ENCODE results near the gene MOXD1. TPM values are rescaled to one million over a fixed set of nuclear protein-coding genes. Genes with fewer than 3 reads are reported as not detected.
"Not testable (repeated sequence)": the region's sequence is repeated elsewhere in the genome, so short reads cannot be mapped to it uniquely, and the experiment has no call there.

Gene MOXD1
- total and polyA plus RNA-seq, 7 experiments from 2014 or later, result not detected

- Mint-ChIP-seq H3K9me3 (peaks cover 4 to 47% (median 9%) of the 10 kb centered on the region in 11 donors), H3K36me3 (peaks cover 0 to 10% (median 0%) of the 10 kb centered on the region in 5 donors), H3K4me3 (no peak overlapping the region), H3K27ac (no peak overlapping the region), H3K27me3 (peaks cover 0 to 18% (median 8%) of the 10 kb centered on the region in 5 donors), H3K4me1 (no peaks in the 10 kb centered on the region)
- ATAC-seq (no peak), DNase-seq (no peak)
- intact Hi-C loops (cut with micrococcal nuclease), result no loop called here
- ChIA-PET CTCF (no interaction called here), POLR2A (no interaction called here)
- Histone ChIP-seq H3K36me3 (ENCODE audit: control insufficient read depth in 2 of 3, insufficient read depth in 3 of 3, low read length in 3 of 3) (no peaks in the 10 kb centered on the region), H3K4me1 (ENCODE audit: control insufficient read depth in 2 of 2, insufficient read depth in 2 of 2, low read length in 2 of 2) (no peaks in the 10 kb centered on the region), H3K27ac (ENCODE audit: low read depth, low read length) (no peak overlapping the region), H3K27me3 (ENCODE audit: control insufficient read depth in 2 of 2, insufficient read depth in 2 of 2, low read length in 2 of 2) (no peaks in the 10 kb centered on the region), H3K4me3 (ENCODE audit: low read length) (no peak overlapping the region), H3K9me3 (ENCODE audit: control insufficient read depth in 2 of 3, low read length in 3 of 3) (no peaks in the 10 kb centered on the region)
Measured at GRCh38 chr6:132314432-132314831, 86.8 kb downstream of the MOXD1 start.

GRCh38 chr6:132310921-132311320 lies 90.4 kb downstream of the MOXD1 start:
- Mint-ChIP-seq H3K27me3 (peaks cover 11 to 38% (median 24%) of the 10 kb centered on the region in 5 donors), H3K27ac (no peak overlapping the region), H3K36me3 (peaks cover 0 to 3% (median 0%) of the 10 kb centered on the region in 5 donors), H3K4me3 (no peak overlapping the region), H3K9me3 (peaks cover 5 to 53% (median 16%) of the 10 kb centered on the region in 11 donors), H3K4me1 (no peaks in the 10 kb centered on the region)
- intact Hi-C loops (cut with micrococcal nuclease), result no loop called here
- H3K27me3 ChIP-seq (ENCODE audit: control insufficient read depth in 2 of 2, insufficient read depth in 2 of 2, low read length in 2 of 2), result no peaks in the 10 kb centered on the region
- no peaks in the 10 kb centered on the region for H3K36me3 ChIP-seq (ENCODE audit: control insufficient read depth in 2 of 3, insufficient read depth in 3 of 3, low read length in 3 of 3)
- CTCF ChIA-PET, result no interaction called here
- H3K27ac ChIP-seq (ENCODE audit: low read depth, low read length), result no peak overlapping the region
- DNase-seq (no peak), ATAC-seq (no peak)
- POLR2A ChIA-PET, result no interaction called here
- H3K4me3 ChIP-seq (ENCODE audit: low read length), result no peak overlapping the region
- no peaks in the 10 kb centered on the region for H3K4me1 ChIP-seq (ENCODE audit: control insufficient read depth in 2 of 2, insufficient read depth in 2 of 2, low read length in 2 of 2)
- no peaks in the 10 kb centered on the region for H3K9me3 ChIP-seq (ENCODE audit: control insufficient read depth in 2 of 3, low read length in 3 of 3)

GRCh38 chr6:132310151-132310550 lies 91.1 kb downstream of the MOXD1 start:
- H3K36me3 ChIP-seq (ENCODE audit: control insufficient read depth in 2 of 3, insufficient read depth in 3 of 3, low read length in 3 of 3); H3K4me3 ChIP-seq (ENCODE audit: low read length); DNase-seq; H3K27ac ChIP-seq (ENCODE audit: low read depth, low read length); H3K4me3 Mint-ChIP-seq; intact Hi-C loops (cut with micrococcal nuclease); H3K27ac Mint-ChIP-seq; CTCF ChIA-PET; H3K9me3 ChIP-seq (ENCODE audit: control insufficient read depth in 2 of 3, low read length in 3 of 3); H3K36me3 Mint-ChIP-seq; H3K27me3 ChIP-seq (ENCODE audit: control insufficient read depth in 2 of 2, insufficient read depth in 2 of 2, low read length in 2 of 2); H3K4me1 Mint-ChIP-seq; ATAC-seq; POLR2A ChIA-PET; H3K4me1 ChIP-seq (ENCODE audit: control insufficient read depth in 2 of 2, insufficient read depth in 2 of 2, low read length in 2 of 2): not testable (repeated sequence)
- H3K9me3 Mint-ChIP-seq, result peaks cover 5 to 52% (median 18%) of the 10 kb centered on the region in 11 donors
- H3K27me3 Mint-ChIP-seq, result peaks cover 11 to 40% (median 25%) of the 10 kb centered on the region in 5 donors

- Mint-ChIP-seq H3K27me3 (peaks cover 5 to 32% (median 28%) of the 10 kb centered on the region in 5 donors), H3K4me1 (no peaks in the 10 kb centered on the region), H3K4me3 (no peak overlapping the region), H3K27ac (no peak overlapping the region), H3K36me3 (peaks cover 0 to 3% (median 0%) of the 10 kb centered on the region in 5 donors), H3K9me3 (peaks cover 2 to 43% (median 18%) of the 10 kb centered on the region in 11 donors)
- Histone ChIP-seq H3K4me3 (ENCODE audit: low read length) (no peak overlapping the region), H3K27ac (ENCODE audit: low read depth, low read length) (no peak overlapping the region), H3K4me1 (ENCODE audit: control insufficient read depth in 2 of 2, insufficient read depth in 2 of 2, low read length in 2 of 2) (no peaks in the 10 kb centered on the region), H3K36me3 (ENCODE audit: control insufficient read depth in 2 of 3, insufficient read depth in 3 of 3, low read length in 3 of 3) (no peaks in the 10 kb centered on the region), H3K9me3 (ENCODE audit: control insufficient read depth in 2 of 3, low read length in 3 of 3) (no peaks in the 10 kb centered on the region), H3K27me3 (ENCODE audit: control insufficient read depth in 2 of 2, insufficient read depth in 2 of 2, low read length in 2 of 2) (no peaks in the 10 kb centered on the region)
- ChIA-PET CTCF (no interaction called here), POLR2A (no interaction called here)
- no peak for ATAC-seq
- no peak for DNase-seq
- intact Hi-C loops (cut with micrococcal nuclease), result no loop called here
Measured at GRCh38 chr6:132304891-132305305, 96.4 kb downstream of the MOXD1 start.

- DNase-seq, result peak in 1 of 9 donors; percentile 11
- Mint-ChIP-seq H3K27ac (no peak overlapping the region), H3K4me1 (peaks cover 0 to 1% (median 0%) of the 10 kb centered on the region in 7 donors), H3K27me3 (peaks cover 13 to 23% (median 19%) of the 10 kb centered on the region in 5 donors), H3K36me3 (no peaks in the 10 kb centered on the region), H3K9me3 (peaks cover 0 to 2% (median 0%) of the 10 kb centered on the region in 11 donors), H3K4me3 (no peak overlapping the region)
- H3K9me3 ChIP-seq (ENCODE audit: control insufficient read depth in 2 of 3, low read length in 3 of 3), result no peaks in the 10 kb centered on the region
- CTCF ChIA-PET, result interaction anchor here (2.1 to 4.9 kb wide), 2 partner anchors 21 to 184 kb away, joined by 7 to 40 read pairs; no protein-coding TSS in a partner anchor
- POLR2A ChIA-PET, result no interaction called here
- H3K27ac ChIP-seq (ENCODE audit: low read depth, low read length), result no peak overlapping the region
- no peaks in the 10 kb centered on the region for H3K4me1 ChIP-seq (ENCODE audit: control insufficient read depth in 2 of 2, insufficient read depth in 2 of 2, low read length in 2 of 2)
- no peaks in the 10 kb centered on the region for H3K27me3 ChIP-seq (ENCODE audit: control insufficient read depth in 2 of 2, insufficient read depth in 2 of 2, low read length in 2 of 2)
- intact Hi-C loops (cut with micrococcal nuclease), result loop anchor here (1.0 to 2.0 kb wide), 2 partner anchors 92 to 184 kb away; no protein-coding TSS in a partner anchor
- ATAC-seq, result no peak
- H3K36me3 ChIP-seq (ENCODE audit: control insufficient read depth in 2 of 3, insufficient read depth in 3 of 3, low read length in 3 of 3), result no peaks in the 10 kb centered on the region
- no peak overlapping the region for H3K4me3 ChIP-seq (ENCODE audit: low read length)
Measured at GRCh38 chr6:132300323-132300949, 100.8 kb downstream of the MOXD1 start.

GRCh38 chr6:132298344-132298949 lies 102.8 kb downstream of the MOXD1 start:
- H3K36me3 ChIP-seq (ENCODE audit: control insufficient read depth in 2 of 3, insufficient read depth in 3 of 3, low read length in 3 of 3), result no peaks in the 10 kb centered on the region
- H3K4me3 ChIP-seq (ENCODE audit: low read length), result no peak overlapping the region
- H3K9me3 Mint-ChIP-seq, result no peaks in the 10 kb centered on the region
- H3K9me3 ChIP-seq (ENCODE audit: control insufficient read depth in 2 of 3, low read length in 3 of 3), result no peaks in the 10 kb centered on the region
- peak; percentile 51 for ATAC-seq
- no peak overlapping the region for H3K4me3 Mint-ChIP-seq
- no peak overlapping the region for H3K27ac ChIP-seq (ENCODE audit: low read depth, low read length)
- intact Hi-C loops (cut with micrococcal nuclease), result loop anchor here (1.0 kb wide), 1 partner anchor 19 kb away; no protein-coding TSS in a partner anchor
- H3K4me1 ChIP-seq (ENCODE audit: control insufficient read depth in 2 of 2, insufficient read depth in 2 of 2, low read length in 2 of 2), result no peaks in the 10 kb centered on the region
- H3K36me3 Mint-ChIP-seq, result no peaks in the 10 kb centered on the region
- H3K27me3 ChIP-seq (ENCODE audit: control insufficient read depth in 2 of 2, insufficient read depth in 2 of 2, low read length in 2 of 2), result no peaks in the 10 kb centered on the region
- peaks cover 0 to 1% (median 0%) of the 10 kb centered on the region in 7 donors for H3K4me1 Mint-ChIP-seq
- ChIA-PET CTCF (interaction anchor here (0.6 to 4.9 kb wide), 3 partner anchors 19 to 455 kb away, joined by 3 to 40 read pairs (median 4); no protein-coding TSS in a partner anchor), POLR2A (no interaction called here)
- H3K27me3 Mint-ChIP-seq, result peaks cover 20 to 33% (median 28%) of the 10 kb centered on the region in 5 donors
- DNase-seq, result peak in 4 of 9 donors; percentile 7 to 18 (median 10)
- no peak overlapping the region for H3K27ac Mint-ChIP-seq

All from naive thymus-derived CD4-positive, alpha-beta T cell (primary cell).